Type B pancreatic cell (in vitro differentiated cells): ENCODE data around the gene WASF3. TPM values are rescaled to one million over a fixed set of nuclear protein-coding genes. Genes with fewer than 3 reads are reported as not detected.

Experiments
- DNase-seq: peaks from one replicate; pipeline ENCODE4 v3.0.0; 2021; ENCODE audit warnings: mixed read lengths; ENCODE audit not compliant: unreplicated experiment; ENCODE audit errors: extremely low spot score
- H3K27ac Mint-ChIP-seq: 2 replicates; pipeline ENCODE4 v1.8.0; 2021; ENCODE audit warnings: mild to moderate bottlenecking, mixed read lengths
- H3K27me3 Mint-ChIP-seq: 2 replicates; pipeline ENCODE4 v1.8.0; 2021; ENCODE audit warnings: mixed read lengths
- H3K36me3 Mint-ChIP-seq: 2 replicates; pipeline ENCODE4 v1.8.0; 2021; ENCODE audit warnings: mixed read lengths
- H3K4me1 Mint-ChIP-seq: one replicate; pipeline ENCODE4 v1.8.0; 2021; ENCODE audit warnings: mixed read lengths; ENCODE audit not compliant: unreplicated experiment
- H3K4me3 Mint-ChIP-seq: 2 replicates; pipeline ENCODE4 v1.8.0; 2021; ENCODE audit warnings: mild to moderate bottlenecking, mixed read lengths
- H3K9me3 Mint-ChIP-seq: 2 replicates; pipeline ENCODE4 v1.8.0; 2021; ENCODE audit warnings: mixed read lengths
- total RNA-seq: library from RNA; stranded (reverse); gene quantifications from 2 replicates; pipeline ENCODE4 v1.2.1, GENCODE V29; 2021; ENCODE audit warnings: low replicate concordance
- TF ChIP-seq, protein P1 (sequence below): fragments of 200-600 bp; sonication (generic); conservative IDR thresholded peaks from 2 replicates; pipeline ENCODE4 v1.5.0; 2021; ENCODE audit warnings: antibody characterized with exemption, mild to moderate bottlenecking

The WASF3 gene
- total RNA-seq, 1 donor from 2014 or later: 40.2 TPM

DNA sequence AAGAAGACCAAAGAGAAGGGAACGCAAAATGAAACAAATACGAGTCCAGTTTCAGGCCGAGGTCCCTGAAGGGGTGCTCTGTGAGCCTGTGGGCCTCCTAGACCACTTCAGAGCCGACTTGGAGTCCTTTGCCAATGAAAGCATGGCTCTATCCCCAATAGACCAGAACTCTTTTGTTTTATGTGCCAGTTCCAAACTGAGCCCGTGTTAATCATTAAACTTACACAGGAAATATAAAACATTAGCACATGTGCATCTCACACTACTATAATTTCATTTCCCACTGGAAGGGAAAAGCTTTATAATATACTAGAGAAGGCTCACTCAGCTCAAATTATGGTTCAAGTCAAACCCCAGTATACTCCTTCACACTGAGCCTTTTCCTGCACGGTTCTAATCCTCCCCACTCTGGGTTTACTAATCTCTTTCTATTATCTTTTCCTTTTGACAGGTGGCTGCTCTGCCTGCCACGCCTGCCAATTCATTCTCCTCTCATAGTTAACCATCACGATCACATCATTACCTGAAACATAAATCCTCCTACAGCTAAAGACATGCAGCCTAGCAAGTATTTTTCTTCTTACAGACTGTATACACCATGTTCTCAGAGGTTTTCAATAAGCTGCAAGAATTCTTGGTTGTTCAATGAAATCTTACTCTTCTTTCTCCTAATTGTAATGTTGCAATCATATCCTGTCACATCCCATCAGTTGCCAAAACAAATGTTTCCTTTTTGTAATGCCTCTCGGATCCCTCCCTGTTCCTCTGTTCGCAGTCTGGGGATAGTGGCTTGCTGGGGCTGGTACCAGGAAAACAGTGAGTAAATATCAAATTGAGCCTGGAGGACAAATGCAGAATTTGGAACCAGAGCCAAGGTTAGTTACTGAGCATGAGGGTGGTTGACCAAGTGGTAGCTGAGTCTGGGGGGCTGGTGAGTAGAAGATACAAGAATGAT lies 18.8 kb upstream of the WASF3 start:
- Mint-ChIP-seq H3K4me1 (peaks cover 4% of the 10 kb centered on the region), H3K4me3 (no peak overlapping the region), H3K36me3 (no peaks in the 10 kb centered on the region), H3K27ac (no peak overlapping the region), H3K9me3 (no peaks in the 10 kb centered on the region), H3K27me3 (peaks cover 42% of the 10 kb centered on the region)
- TF ChIP-seq, protein P1, sequence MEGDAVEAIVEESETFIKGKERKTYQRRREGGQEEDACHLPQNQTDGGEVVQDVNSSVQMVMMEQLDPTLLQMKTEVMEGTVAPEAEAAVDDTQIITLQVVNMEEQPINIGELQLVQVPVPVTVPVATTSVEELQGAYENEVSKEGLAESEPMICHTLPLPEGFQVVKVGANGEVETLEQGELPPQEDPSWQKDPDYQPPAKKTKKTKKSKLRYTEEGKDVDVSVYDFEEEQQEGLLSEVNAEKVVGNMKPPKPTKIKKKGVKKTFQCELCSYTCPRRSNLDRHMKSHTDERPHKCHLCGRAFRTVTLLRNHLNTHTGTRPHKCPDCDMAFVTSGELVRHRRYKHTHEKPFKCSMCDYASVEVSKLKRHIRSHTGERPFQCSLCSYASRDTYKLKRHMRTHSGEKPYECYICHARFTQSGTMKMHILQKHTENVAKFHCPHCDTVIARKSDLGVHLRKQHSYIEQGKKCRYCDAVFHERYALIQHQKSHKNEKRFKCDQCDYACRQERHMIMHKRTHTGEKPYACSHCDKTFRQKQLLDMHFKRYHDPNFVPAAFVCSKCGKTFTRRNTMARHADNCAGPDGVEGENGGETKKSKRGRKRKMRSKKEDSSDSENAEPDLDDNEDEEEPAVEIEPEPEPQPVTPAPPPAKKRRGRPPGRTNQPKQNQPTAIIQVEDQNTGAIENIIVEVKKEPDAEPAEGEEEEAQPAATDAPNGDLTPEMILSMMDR: no peak
- no peak for DNase-seq

DNA sequence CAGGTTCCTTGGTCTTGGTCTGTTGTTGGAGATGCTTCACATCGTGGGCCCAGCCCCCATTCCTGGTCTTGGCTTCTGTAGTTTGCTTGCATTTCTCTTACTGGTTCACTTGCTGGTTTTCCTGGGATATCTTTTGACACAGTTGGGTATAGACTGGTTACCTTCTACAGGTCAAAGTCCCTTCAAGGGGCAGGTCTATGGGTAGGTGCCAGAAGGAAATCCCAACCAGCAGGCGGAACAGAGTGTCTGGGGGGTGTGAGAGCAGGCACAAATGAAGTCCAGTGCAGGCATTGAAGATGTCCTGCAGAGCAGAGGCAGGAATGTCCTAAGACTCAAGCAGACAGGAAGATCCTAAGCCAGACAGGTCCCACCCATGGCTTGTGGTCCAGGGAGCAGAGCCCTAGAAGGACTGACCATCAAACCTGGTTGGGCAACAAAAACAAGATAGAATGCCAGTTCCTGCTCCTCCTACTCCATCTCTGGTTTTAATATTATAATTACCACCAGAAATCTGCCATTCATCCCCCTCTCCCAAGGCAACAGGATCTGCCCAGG lies 17.7 kb upstream of the WASF3 start:
- Mint-ChIP-seq H3K36me3 (no peaks in the 10 kb centered on the region), H3K27me3 (peaks cover 42% of the 10 kb centered on the region), H3K4me3 (no peak overlapping the region), H3K27ac (no peak overlapping the region), H3K9me3 (no peaks in the 10 kb centered on the region), H3K4me1 (peaks cover 4% of the 10 kb centered on the region)
- TF ChIP-seq, protein P1: no peak
- no peak for DNase-seq

DNA sequence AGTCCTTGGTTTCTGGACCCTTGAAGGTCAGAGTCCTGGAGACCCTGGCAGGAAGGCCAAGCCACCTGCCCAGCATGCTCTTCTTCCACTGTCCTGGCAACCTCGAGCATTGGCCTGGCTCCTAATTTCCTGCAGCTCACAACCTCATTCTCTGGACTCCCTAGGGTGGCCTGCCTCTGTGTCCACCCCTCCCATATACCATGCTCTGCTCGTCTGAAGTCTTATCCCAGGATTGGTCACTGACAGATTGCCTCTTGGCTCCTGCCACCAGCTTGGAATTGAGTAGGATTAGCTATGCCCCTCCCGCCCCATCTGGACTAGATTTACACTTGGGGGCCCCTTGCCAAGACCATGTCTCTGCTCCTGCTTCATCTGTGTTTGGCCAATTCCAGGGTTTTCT lies 17.1 kb upstream of the WASF3 start:
- H3K27me3 Mint-ChIP-seq: peaks cover 42% of the 10 kb centered on the region
- no peak overlapping the region for H3K4me3 Mint-ChIP-seq
- no peak for DNase-seq
- peaks cover 4% of the 10 kb centered on the region for H3K4me1 Mint-ChIP-seq
- TF ChIP-seq, protein P1: no peak
- H3K27ac Mint-ChIP-seq: no peak overlapping the region
- no peaks in the 10 kb centered on the region for H3K9me3 Mint-ChIP-seq
- no peaks in the 10 kb centered on the region for H3K36me3 Mint-ChIP-seq

DNA sequence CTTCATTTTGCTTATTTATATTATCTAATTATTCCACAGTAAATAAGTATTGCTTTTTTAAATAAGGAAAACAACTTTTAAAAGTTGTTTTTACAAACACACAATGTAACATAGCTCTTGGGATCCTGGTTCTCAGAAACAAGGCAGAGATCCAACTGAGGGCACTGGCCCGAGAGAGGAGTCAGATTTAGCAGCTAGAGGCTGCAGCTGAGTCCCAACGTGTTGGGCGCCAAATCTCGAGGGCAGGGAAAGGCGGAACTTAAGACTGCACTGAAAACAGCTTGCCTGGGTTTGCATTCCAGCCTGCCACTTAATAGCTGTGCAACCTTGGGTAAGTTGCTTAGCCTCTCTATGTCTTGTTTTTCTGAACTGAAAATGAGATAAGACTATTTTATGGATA lies 16.4 kb upstream of the WASF3 start:
- TF ChIP-seq, protein P1: no peak
- H3K4me3 Mint-ChIP-seq: no peak overlapping the region
- no peaks in the 10 kb centered on the region for H3K36me3 Mint-ChIP-seq

DNA sequence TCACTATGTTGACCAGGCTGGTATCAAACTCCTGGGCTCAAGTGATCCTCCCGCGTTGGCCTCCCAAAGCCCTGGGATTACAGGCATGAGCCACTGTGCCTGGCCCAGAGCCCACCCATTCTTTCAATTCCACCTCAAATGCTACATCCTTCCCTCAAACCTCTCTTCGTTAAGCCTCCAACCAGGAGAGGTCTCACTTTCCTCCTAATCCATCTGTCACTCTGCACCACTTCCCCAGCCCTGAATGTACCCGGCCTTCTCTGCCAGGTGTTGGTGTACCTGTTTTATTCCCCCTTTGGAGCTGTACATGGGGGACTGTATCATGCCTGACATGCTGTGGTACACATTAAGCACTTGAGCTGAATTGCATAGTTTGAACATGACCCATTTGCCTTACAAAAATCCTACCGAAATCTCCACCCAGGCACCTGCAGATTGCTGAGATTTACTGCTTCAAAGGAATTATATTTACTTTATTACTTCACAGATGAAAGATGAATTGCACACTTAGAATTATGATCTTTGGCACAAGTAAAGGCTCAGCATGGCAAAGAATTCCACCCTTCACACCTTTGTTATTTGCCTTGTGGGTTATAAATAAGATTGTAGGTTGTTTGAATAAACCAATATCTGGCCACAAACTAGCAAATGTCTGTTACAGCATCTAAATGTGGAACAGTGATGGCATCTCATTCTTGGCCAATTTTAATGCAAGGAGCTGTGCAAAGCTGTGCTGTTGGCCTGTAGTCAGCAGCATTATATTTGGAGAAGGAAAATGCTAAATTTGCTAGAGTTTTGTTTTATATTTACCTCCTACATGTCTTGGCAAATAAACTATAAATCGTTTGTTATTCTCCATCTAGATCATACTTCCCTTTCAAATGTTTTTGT lies 15.6 kb upstream of the WASF3 start:
- Mint-ChIP-seq H3K27ac (no peak overlapping the region), H3K4me3 (no peak overlapping the region), H3K27me3 (peaks cover 30% of the 10 kb centered on the region), H3K36me3 (no peaks in the 10 kb centered on the region), H3K4me1 (peaks cover 4% of the 10 kb centered on the region), H3K9me3 (no peaks in the 10 kb centered on the region)
- DNase-seq: no peak
- TF ChIP-seq, protein P1: no peak

More for the DNA sequence above, 16.4 kb upstream of the WASF3 start:
- Mint-ChIP-seq H3K9me3 (no peaks in the 10 kb centered on the region), H3K27ac (no peak overlapping the region), H3K4me1 (peaks cover 4% of the 10 kb centered on the region), H3K27me3 (peaks cover 39% of the 10 kb centered on the region)
- no peak for DNase-seq
